ENCODE data around the gene VSTM2A.
"Not testable (repeated sequence)": the region's sequence is repeated elsewhere in the genome, so short reads cannot be mapped to it uniquely, and the experiment has no call there.

VSTM2A gene

GRCh38 chr7:54541669-54542625, at the start of gene VSTM2A:
VSTM2A (plus strand) TSS chr7:54542375; CDS start chr7:54542731, 356 bp downstream.
- ATAC-seq = peak; percentile 79
- TF ChIP-seq ZC3H10 (CRISPR knock-in tag; IDR thresholded peaks at IDR 0.05) = no peak
- no peak for TF ChIP-seq ZNF565 (CRISPR knock-in tag; conservative IDR thresholded peaks at IDR 0.05; ENCODE audit: low read depth)
- TF ChIP-seq ZNF70 (CRISPR knock-in tag; IDR thresholded peaks at IDR 0.05) = no peak
- TF ChIP-seq POU6F1 (CRISPR knock-in tag; IDR thresholded peaks at IDR 0.05; ENCODE audit: borderline replicate concordance, low read depth) = no peak
- TF ChIP-seq SNAI2 (CRISPR knock-in tag; IDR thresholded peaks at IDR 0.05) = no peak
- TF ChIP-seq PPARA (CRISPR knock-in tag; IDR thresholded peaks at IDR 0.05; ENCODE audit: borderline replicate concordance) = no peak
- no peak for TF ChIP-seq ZFP30 (CRISPR knock-in tag; IDR thresholded peaks at IDR 0.05)
- no peak for TF ChIP-seq ZNF8 (CRISPR knock-in tag; IDR thresholded peaks at IDR 0.05)
- no peak for TF ChIP-seq CSDC2 (CRISPR knock-in tag; IDR thresholded peaks at IDR 0.05)
- TF ChIP-seq BACH2 (CRISPR knock-in tag; IDR thresholded peaks at IDR 0.05; ENCODE audit: borderline replicate concordance) = no peak
- TF ChIP-seq, protein P1, sequence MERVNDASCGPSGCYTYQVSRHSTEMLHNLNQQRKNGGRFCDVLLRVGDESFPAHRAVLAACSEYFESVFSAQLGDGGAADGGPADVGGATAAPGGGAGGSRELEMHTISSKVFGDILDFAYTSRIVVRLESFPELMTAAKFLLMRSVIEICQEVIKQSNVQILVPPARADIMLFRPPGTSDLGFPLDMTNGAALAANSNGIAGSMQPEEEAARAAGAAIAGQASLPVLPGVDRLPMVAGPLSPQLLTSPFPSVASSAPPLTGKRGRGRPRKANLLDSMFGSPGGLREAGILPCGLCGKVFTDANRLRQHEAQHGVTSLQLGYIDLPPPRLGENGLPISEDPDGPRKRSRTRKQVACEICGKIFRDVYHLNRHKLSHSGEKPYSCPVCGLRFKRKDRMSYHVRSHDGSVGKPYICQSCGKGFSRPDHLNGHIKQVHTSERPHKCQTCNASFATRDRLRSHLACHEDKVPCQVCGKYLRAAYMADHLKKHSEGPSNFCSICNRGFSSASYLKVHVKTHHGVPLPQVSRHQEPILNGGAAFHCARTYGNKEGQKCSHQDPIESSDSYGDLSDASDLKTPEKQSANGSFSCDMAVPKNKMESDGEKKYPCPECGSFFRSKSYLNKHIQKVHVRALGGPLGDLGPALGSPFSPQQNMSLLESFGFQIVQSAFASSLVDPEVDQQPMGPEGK (CRISPR knock-in tag; IDR thresholded peaks at IDR 0.05; ENCODE audit: borderline replicate concordance) = no peak
- TF ChIP-seq, protein P2, sequence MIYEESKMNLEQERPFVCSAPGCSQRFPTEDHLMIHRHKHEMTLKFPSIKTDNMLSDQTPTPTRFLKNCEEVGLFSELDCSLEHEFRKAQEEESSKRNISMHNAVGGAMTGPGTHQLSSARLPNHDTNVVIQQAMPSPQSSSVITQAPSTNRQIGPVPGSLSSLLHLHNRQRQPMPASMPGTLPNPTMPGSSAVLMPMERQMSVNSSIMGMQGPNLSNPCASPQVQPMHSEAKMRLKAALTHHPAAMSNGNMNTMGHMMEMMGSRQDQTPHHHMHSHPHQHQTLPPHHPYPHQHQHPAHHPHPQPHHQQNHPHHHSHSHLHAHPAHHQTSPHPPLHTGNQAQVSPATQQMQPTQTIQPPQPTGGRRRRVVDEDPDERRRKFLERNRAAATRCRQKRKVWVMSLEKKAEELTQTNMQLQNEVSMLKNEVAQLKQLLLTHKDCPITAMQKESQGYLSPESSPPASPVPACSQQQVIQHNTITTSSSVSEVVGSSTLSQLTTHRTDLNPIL (CRISPR knock-in tag; IDR thresholded peaks at IDR 0.05; ENCODE audit: low read depth) = no peak
- no peak for TF ChIP-seq TCF4 (CRISPR knock-in tag; IDR thresholded peaks at IDR 0.05; ENCODE audit: borderline replicate concordance)
- TF ChIP-seq ISL1 (CRISPR knock-in tag; IDR thresholded peaks at IDR 0.05) = no peak
- no peak for TF ChIP-seq OSR1 (CRISPR knock-in tag; IDR thresholded peaks at IDR 0.05)

DNA sequence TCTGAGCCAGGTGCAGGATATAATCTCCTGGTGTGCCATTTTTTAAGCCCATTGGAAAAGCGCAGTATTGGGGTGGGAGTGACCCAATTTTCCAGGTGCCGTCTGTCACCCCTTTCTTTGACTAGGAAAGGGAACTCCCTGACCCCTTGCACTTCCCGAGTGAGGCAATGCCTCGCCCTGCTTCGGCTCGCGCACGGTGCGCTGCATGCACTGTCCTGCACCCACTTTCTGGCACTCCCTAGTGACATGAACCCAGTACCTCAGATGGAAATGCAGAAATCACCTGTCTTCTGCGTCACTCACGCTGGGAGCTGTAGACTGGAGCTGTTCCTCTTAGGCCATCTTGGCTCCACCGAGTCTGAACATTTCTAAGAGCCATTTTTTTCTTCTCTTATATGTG, 37.6 kb upstream of the VSTM2A start:
- ATAC-seq = not testable (repeated sequence)

DNA sequence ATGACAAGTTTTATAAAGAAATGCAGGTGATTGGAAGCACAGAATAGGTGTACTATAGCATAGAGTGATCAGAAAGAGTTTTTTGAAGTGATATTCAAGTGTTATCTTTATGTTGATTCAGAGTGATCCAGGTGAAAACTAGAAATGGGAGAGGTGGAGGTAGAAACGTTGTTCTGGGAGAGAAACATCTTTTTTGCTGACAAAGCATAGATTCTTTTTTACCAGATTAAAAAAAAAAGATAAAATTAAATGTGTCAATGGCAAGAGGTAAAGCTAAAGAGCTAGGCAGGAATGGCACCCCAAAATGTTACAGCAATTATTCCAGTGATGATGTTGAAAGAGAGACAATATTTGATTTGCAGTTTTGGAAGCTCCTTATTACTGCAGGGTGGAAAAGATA, 12.6 kb upstream of the VSTM2A start:
- no peak for TF ChIP-seq PPARA (CRISPR knock-in tag; IDR thresholded peaks at IDR 0.05; ENCODE audit: borderline replicate concordance)
- TF ChIP-seq POU6F1 (CRISPR knock-in tag; IDR thresholded peaks at IDR 0.05; ENCODE audit: borderline replicate concordance, low read depth) = no peak
- TF ChIP-seq CSDC2 (CRISPR knock-in tag; IDR thresholded peaks at IDR 0.05) = no peak
- no peak for TF ChIP-seq GLIS3 (CRISPR knock-in tag; IDR thresholded peaks at IDR 0.05)
- TF ChIP-seq ESRRG (CRISPR knock-in tag; IDR thresholded peaks at IDR 0.05) = no peak
- TF ChIP-seq ZFP30 (CRISPR knock-in tag; IDR thresholded peaks at IDR 0.05) = no peak
- TF ChIP-seq SNAI2 (CRISPR knock-in tag; IDR thresholded peaks at IDR 0.05) = no peak
- no peak for TF ChIP-seq ZNF8 (CRISPR knock-in tag; IDR thresholded peaks at IDR 0.05)
- TF ChIP-seq BACH2 (CRISPR knock-in tag; IDR thresholded peaks at IDR 0.05; ENCODE audit: borderline replicate concordance) = no peak
- no peak for TF ChIP-seq ISL1 (CRISPR knock-in tag; IDR thresholded peaks at IDR 0.05)
- no peak for ATAC-seq

- no peak for ATAC-seq
- TF ChIP-seq, protein P2 (CRISPR knock-in tag; IDR thresholded peaks at IDR 0.05; ENCODE audit: low read depth) = no peak
- TF ChIP-seq CSDC2 (CRISPR knock-in tag; IDR thresholded peaks at IDR 0.05) = no peak
- no peak for TF ChIP-seq SNAI2 (CRISPR knock-in tag; IDR thresholded peaks at IDR 0.05)
- TF ChIP-seq BACH2 (CRISPR knock-in tag; IDR thresholded peaks at IDR 0.05; ENCODE audit: borderline replicate concordance) = no peak
- TF ChIP-seq ZNF565 (CRISPR knock-in tag; conservative IDR thresholded peaks at IDR 0.05; ENCODE audit: low read depth) = no peak
- TF ChIP-seq ZFP30 (CRISPR knock-in tag; IDR thresholded peaks at IDR 0.05) = no peak
- peak; percentile 89; the same call in 1 of the 2 replicates for TF ChIP-seq TSHZ2 (CRISPR knock-in tag; IDR thresholded peaks at IDR 0.05)
- TF ChIP-seq ESRRG (CRISPR knock-in tag; IDR thresholded peaks at IDR 0.05) = no peak
- no peak for TF ChIP-seq GLIS3 (CRISPR knock-in tag; IDR thresholded peaks at IDR 0.05)
- no peak for TF ChIP-seq OSR1 (CRISPR knock-in tag; IDR thresholded peaks at IDR 0.05)
- no peak for TF ChIP-seq ZNF8 (CRISPR knock-in tag; IDR thresholded peaks at IDR 0.05)
- peak; percentile 24; the same call in 1 of the 2 replicates for TF ChIP-seq ZNF70 (CRISPR knock-in tag; IDR thresholded peaks at IDR 0.05)
- TF ChIP-seq ZFP3 (CRISPR knock-in tag; IDR thresholded peaks at IDR 0.05) = no peak
- no peak for TF ChIP-seq ARNTL (CRISPR knock-in tag; IDR thresholded peaks at IDR 0.05; ENCODE audit: borderline replicate concordance, low read depth)
These were observed 4.1 kb upstream of the VSTM2A start for GRCh38 chr7:54538122-54538521.
